ENCODE measurements around the gene ZNF311.

The ZNF311 gene

GRCh38 chr6:28945349-28945748 is 59.8 kb downstream of the ZNF311 start (continued):
- TF ChIP-seq TSHZ2 (CRISPR knock-in tag; IDR thresholded peaks at IDR 0.05), result no peak
- no peak for TF ChIP-seq SNAI2 (CRISPR knock-in tag; IDR thresholded peaks at IDR 0.05)
- TF ChIP-seq RARB (CRISPR knock-in tag; IDR thresholded peaks at IDR 0.05), result no peak
- TF ChIP-seq ISL1 (CRISPR knock-in tag; IDR thresholded peaks at IDR 0.05), result no peak
- no peak for TF ChIP-seq ZNF565 (CRISPR knock-in tag; conservative IDR thresholded peaks at IDR 0.05; ENCODE audit: low read depth)
- no peak for TF ChIP-seq ARNTL (CRISPR knock-in tag; IDR thresholded peaks at IDR 0.05; ENCODE audit: borderline replicate concordance, low read depth)
- TF ChIP-seq PATZ1 (CRISPR knock-in tag; IDR thresholded peaks at IDR 0.05; ENCODE audit: borderline replicate concordance), result no peak
- no peak for TF ChIP-seq ZNF70 (CRISPR knock-in tag; IDR thresholded peaks at IDR 0.05)
- no peak for TF ChIP-seq PPARA (CRISPR knock-in tag; IDR thresholded peaks at IDR 0.05; ENCODE audit: borderline replicate concordance)

Measured in SK-N-SH treated with all-trans-retinoic acid at 6 μM for 48 hours (cell line).